ACC112 (cell line): ENCODE results near the gene CEMIP2.
"Not testable (repeated sequence)": the region's sequence is repeated elsewhere in the genome, so short reads cannot be mapped to it uniquely, and the experiment has no call there.

Experiments used
- H2AFZ ChIP-seq: fragments of 200-600 bp; sonication (generic); one replicate; pipeline ENCODE4 v1.6.0; 2017; ENCODE audit warnings: antibody characterized with exemption, low read length; ENCODE audit not compliant: unreplicated experiment
- H3K27ac ChIP-seq: fragments of 200-600 bp; sonication (generic); 2 replicates; pipeline ENCODE4 v1.5.1; 2014; ENCODE audit warnings: low read depth, mild to moderate bottlenecking, antibody characterized with exemption, low read length, moderate library complexity
- H3K27me3 ChIP-seq: fragments of 200-600 bp; sonication (generic); 2 replicates; pipeline ENCODE4 v1.6.1; 2014; ENCODE audit warnings: mild to moderate bottlenecking, antibody characterized with exemption, low read length, moderate library complexity, mixed read lengths; ENCODE audit not compliant: insufficient read depth
- H3K36me3 ChIP-seq: fragments of 200-600 bp; sonication (generic); 2 replicates; pipeline ENCODE4 v1.6.1; 2016; ENCODE audit warnings: mild to moderate bottlenecking, antibody characterized with exemption, low read length, moderate library complexity, mixed read lengths; ENCODE audit not compliant: insufficient read depth
- H3K4me1 ChIP-seq: fragments of 200-600 bp; sonication (generic); one replicate; pipeline ENCODE4 v1.6.1; 2016; ENCODE audit warnings: low read length, mixed read lengths; ENCODE audit not compliant: insufficient read depth, unreplicated experiment, control insufficient read depth
- H3K4me3 ChIP-seq: fragments of 200-600 bp; sonication (generic); 2 replicates; pipeline ENCODE4 v1.5.1; 2014; ENCODE audit warnings: mild to moderate bottlenecking, low read depth, low read length
- H3K79me2 ChIP-seq: fragments of 200-600 bp; sonication (generic); one replicate; pipeline ENCODE4 v1.6.0; 2016; ENCODE audit warnings: low read length; ENCODE audit not compliant: control insufficient read depth, unreplicated experiment, insufficient read depth

The CEMIP2 gene, protein sequence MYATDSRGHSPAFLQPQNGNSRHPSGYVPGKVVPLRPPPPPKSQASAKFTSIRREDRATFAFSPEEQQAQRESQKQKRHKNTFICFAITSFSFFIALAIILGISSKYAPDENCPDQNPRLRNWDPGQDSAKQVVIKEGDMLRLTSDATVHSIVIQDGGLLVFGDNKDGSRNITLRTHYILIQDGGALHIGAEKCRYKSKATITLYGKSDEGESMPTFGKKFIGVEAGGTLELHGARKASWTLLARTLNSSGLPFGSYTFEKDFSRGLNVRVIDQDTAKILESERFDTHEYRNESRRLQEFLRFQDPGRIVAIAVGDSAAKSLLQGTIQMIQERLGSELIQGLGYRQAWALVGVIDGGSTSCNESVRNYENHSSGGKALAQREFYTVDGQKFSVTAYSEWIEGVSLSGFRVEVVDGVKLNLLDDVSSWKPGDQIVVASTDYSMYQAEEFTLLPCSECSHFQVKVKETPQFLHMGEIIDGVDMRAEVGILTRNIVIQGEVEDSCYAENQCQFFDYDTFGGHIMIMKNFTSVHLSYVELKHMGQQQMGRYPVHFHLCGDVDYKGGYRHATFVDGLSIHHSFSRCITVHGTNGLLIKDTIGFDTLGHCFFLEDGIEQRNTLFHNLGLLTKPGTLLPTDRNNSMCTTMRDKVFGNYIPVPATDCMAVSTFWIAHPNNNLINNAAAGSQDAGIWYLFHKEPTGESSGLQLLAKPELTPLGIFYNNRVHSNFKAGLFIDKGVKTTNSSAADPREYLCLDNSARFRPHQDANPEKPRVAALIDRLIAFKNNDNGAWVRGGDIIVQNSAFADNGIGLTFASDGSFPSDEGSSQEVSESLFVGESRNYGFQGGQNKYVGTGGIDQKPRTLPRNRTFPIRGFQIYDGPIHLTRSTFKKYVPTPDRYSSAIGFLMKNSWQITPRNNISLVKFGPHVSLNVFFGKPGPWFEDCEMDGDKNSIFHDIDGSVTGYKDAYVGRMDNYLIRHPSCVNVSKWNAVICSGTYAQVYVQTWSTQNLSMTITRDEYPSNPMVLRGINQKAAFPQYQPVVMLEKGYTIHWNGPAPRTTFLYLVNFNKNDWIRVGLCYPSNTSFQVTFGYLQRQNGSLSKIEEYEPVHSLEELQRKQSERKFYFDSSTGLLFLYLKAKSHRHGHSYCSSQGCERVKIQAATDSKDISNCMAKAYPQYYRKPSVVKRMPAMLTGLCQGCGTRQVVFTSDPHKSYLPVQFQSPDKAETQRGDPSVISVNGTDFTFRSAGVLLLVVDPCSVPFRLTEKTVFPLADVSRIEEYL (N-terminal part only)

DNA sequence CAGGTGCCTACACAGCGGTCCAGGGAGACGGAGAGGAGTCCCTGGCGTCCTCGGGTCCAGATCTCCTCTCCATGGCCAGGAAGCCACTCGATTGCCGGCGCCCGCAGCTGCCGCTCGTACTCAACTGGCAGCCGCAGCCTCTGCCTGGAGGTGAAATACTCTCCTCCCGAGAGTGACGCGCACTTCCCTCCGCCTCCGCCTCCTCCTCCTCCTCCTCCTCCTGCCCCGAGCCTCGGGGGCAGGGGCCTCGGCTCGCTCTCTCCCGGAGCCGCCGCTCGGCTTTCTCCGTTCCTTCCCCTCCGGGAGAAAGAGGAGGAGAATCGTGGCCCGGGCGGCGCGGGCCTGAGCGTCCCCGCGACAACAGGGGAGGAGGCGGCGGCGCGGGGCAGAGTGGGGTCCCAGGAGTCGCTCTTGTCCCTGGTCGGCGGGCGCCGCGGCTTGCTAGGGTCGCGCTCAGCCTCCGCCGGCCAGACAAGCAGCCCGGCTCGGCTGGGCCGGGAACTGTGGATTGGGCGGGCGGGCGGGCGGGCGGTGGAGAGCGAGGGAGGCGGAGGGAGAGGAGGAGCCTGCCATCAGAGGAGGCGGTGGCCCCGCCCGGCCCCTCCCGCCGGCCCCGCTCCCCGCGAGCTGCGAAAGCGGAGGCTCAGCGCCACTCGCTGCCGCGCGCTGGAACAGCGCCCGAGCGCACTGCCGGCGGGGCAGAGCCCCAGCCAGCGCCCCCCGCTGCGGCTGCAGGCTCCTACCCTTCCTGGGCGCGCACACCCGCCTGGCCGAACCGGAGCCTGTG lies at the start of gene CEMIP2:
CEMIP2 (minus strand) TSS at position 126 of the 787 bp plus-strand sequence. CDS start 18,140 bp downstream, outside the sequence.
- H3K27me3 ChIP-seq: no peaks in the 10 kb centered on the region
- peaks cover 36% of the 10 kb centered on the region for H3K4me1 ChIP-seq
- H3K4me3 ChIP-seq: peak within 1 kb of the TSS; percentile 98
- H3K27ac ChIP-seq: peak within 1 kb of the TSS; percentile 72
- peak within 1 kb of the TSS; percentile 86 for H2AFZ ChIP-seq
- no peaks in the 10 kb centered on the region for H3K36me3 ChIP-seq
- peaks cover 35% of the 10 kb centered on the region for H3K79me2 ChIP-seq

DNA sequence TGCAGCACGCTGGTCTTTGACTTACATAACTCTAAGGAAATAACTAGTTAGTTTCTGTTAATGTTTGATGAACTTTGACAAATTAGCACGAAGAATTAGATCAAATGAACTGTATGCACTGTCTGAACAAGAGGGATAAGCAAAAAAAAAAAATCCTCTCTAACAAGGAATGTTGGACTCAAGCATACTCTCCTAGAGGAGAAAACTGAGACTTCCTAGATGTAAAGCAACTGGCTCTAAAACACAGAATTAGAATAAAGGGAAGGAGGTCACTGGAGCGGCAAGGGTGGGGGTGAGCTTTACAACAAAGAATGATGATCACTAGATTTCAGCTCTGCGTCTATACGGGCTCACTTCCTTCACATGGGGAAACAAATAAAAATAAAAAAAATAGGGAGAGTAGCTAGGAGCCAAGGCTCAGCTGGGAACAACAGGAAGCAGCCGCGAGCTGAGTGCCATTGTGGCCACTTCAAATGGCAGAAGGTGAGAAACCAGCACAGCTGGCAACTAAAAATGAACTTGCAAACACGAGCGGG lies 48.7 kb upstream of the CEMIP2 start:
- no peaks in the 10 kb centered on the region for H3K79me2 ChIP-seq
- no peak overlapping the region for H3K4me3 ChIP-seq
- H3K4me1 ChIP-seq: peaks cover 7% of the 10 kb centered on the region
- no peak overlapping the region for H2AFZ ChIP-seq
- H3K36me3 ChIP-seq: no peaks in the 10 kb centered on the region
- no peaks in the 10 kb centered on the region for H3K27me3 ChIP-seq
- no peak overlapping the region for H3K27ac ChIP-seq

DNA sequence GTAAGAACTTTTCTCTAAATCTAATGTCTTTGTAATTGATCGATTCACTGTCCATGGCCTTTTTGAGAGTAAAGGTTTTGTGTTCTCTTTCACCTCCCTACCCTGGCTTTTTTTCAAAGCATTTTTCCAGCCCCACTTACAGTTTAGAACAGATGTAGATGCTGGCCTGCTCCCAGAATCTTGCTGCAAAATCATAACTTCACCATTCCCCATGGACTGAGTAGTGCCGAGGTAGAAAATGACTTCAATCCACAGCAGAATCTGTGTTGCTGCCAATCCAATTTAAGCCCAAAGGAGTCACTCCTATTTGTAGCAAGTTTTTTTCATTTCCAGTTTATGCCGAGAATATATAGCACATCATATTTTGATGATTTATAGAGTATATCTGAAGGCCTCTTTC lies 46.5 kb upstream of the CEMIP2 start:
- no peaks in the 10 kb centered on the region for H3K36me3 ChIP-seq
- H3K27me3 ChIP-seq: no peaks in the 10 kb centered on the region
- H3K4me1 ChIP-seq: peaks cover 7% of the 10 kb centered on the region
- H3K4me3 ChIP-seq: no peak overlapping the region
- H2AFZ ChIP-seq: no peak overlapping the region
- no peak overlapping the region for H3K27ac ChIP-seq
- H3K79me2 ChIP-seq: no peaks in the 10 kb centered on the region

DNA sequence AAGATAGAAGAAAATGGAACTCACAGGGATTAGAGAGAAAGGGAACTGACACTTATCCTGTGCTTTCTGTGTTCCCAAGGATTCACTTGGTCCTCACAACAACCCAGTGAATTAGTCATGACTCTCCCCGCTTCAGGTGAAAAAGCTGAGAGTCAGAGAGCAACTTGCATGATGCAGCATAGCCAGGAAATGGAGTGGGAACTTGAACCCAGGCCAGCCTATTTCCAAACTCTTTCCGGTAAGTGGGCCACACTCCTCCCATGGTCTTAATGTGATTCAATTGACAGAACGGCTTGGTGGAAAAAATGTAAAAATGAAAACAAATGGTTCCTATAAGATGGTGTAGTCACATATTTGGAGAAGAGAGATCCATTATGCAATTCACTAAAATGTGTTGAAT lies 45.9 kb upstream of the CEMIP2 start:
- Histone ChIP-seq H3K36me3 (no peaks in the 10 kb centered on the region), H3K4me3 (no peak overlapping the region), H3K27ac (no peak overlapping the region), H3K27me3 (no peaks in the 10 kb centered on the region), H3K4me1 (peaks cover 7% of the 10 kb centered on the region), H2AFZ (no peak overlapping the region), H3K79me2 (no peaks in the 10 kb centered on the region)

DNA sequence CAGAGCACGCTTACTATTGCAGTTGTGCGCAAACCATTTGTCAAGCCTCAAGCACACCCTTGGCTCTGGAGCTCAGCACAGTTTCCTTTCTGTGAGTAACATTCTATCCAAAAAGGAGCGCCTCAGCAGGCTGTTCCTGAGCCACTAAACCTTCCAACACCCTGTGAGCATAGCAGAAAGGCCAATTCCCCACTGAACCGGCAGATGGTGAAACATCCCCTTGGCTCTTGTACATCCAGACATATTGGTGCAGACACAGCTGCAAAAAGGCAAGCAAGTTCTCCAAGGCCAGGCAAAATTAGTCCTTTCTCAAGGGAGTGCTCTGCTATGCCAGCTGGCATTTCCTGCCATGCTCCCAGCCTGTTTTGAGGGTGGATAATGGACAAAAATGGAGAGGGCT lies 44.1 kb upstream of the CEMIP2 start:
- Histone ChIP-seq H3K27ac (no peak overlapping the region), H3K36me3 (no peaks in the 10 kb centered on the region), H3K79me2 (no peaks in the 10 kb centered on the region), H3K27me3 (no peaks in the 10 kb centered on the region), H3K4me3 (no peak overlapping the region), H2AFZ (peak overlapping the region; percentile 27), H3K4me1 (peaks cover 7% of the 10 kb centered on the region)

DNA sequence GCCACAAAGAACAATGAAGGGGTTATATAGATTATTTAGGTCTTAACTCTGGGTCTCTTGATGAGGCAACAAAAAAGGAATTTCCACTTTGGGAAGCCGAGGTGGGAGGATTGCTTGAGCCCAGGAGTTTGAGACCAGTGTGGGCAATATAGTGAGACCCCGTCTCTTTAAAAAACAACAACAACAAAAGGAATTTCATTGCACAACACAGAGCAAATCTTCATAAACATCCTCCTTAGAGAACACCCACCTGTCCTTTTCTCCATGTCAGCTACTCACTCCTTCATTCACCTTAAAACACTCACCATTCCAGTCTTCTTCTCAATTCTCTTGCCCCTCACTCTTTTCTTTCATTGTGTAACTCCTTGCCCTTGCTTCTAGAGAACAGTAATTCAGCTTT lies 39.8 kb upstream of the CEMIP2 start:
- peaks cover 7% of the 10 kb centered on the region for H3K4me1 ChIP-seq
- no peak overlapping the region for H2AFZ ChIP-seq
- no peak overlapping the region for H3K27ac ChIP-seq
- no peaks in the 10 kb centered on the region for H3K36me3 ChIP-seq
- no peaks in the 10 kb centered on the region for H3K79me2 ChIP-seq
- no peak overlapping the region for H3K4me3 ChIP-seq
- 0 out of 2 replicates have a peak, but pooled peaks cover 4% of the 10 kb centered on the region for H3K27me3 ChIP-seq

DNA sequence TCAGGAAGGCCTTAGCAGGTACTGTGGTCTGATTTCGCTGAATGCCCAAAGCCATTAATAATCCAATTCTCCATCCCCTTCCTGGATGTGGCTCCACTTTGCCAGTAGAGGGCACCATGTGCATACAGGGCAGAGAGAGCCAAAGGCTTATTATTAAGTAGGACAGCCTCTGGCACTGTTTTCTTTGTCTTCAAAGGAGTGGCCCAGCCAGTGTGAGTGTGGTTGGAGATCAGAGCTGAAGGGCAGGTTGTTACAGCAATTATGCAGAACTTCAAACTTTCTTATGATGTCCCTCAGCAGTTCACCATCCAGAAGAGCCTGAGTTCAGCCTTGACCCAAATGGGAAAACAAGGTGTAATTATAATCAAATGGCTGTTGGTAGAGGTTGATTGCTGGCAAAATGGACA lies 38.6 kb upstream of the CEMIP2 start:
- H2AFZ ChIP-seq: no peak overlapping the region
- H3K36me3 ChIP-seq: no peaks in the 10 kb centered on the region
- H3K4me3 ChIP-seq: no peak overlapping the region
- no peaks in the 10 kb centered on the region for H3K4me1 ChIP-seq
- 0 out of 2 replicates have a peak, but pooled peaks cover 4% of the 10 kb centered on the region for H3K27me3 ChIP-seq
- H3K79me2 ChIP-seq: no peaks in the 10 kb centered on the region
- H3K27ac ChIP-seq: no peak overlapping the region

DNA sequence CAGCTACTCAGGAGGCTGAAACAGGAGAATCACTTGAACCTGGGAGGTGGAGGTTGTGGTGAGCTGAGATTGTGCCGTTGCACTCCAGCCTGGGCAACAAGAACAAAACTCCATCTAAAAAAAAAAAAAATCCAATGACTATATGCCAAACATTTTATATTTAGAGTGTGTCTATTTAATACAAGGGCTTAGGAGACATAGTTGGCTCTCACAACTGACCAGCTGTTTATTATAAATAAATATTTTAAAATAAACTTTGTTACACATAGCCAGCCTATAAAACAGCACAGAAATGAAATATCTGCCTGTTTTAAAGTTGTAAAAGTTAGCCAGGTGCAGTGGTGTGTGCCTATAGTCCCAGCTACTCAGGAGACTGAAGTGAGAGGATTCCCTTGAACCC lies 36.8 kb upstream of the CEMIP2 start:
- H3K27me3 ChIP-seq, H3K36me3 ChIP-seq, H3K27ac ChIP-seq, H3K79me2 ChIP-seq, H2AFZ ChIP-seq, H3K4me1 ChIP-seq, H3K4me3 ChIP-seq: not testable (repeated sequence)

DNA sequence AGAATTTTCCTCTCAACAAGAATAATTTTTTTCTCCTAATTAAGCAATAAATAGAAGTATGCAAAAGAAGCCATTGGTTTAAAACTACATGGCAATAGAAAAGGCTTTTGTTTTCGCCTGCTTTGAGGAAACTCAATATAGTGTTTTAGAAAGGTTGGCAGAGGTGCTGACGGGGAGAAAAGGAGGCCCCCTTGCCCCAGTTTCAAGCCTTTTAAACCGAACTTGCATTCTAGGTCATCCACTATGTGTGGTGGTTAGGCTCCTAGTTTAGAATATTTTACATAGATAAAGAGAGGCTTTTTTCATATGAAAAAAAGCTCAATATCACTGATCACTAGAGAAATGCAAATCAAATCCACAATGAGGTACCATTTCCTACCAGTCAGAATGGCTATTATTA lies 33.5 kb upstream of the CEMIP2 start:
- Histone ChIP-seq H3K36me3 (no peaks in the 10 kb centered on the region), H3K4me1 (no peaks in the 10 kb centered on the region), H3K4me3 (no peak overlapping the region), H3K27me3 (0 out of 2 replicates have a peak, but pooled peaks cover 4% of the 10 kb centered on the region), H3K27ac (no peak overlapping the region), H2AFZ (no peak overlapping the region), H3K79me2 (no peaks in the 10 kb centered on the region)
